ENCODE data around the gene ACVR1B.

DNA sequence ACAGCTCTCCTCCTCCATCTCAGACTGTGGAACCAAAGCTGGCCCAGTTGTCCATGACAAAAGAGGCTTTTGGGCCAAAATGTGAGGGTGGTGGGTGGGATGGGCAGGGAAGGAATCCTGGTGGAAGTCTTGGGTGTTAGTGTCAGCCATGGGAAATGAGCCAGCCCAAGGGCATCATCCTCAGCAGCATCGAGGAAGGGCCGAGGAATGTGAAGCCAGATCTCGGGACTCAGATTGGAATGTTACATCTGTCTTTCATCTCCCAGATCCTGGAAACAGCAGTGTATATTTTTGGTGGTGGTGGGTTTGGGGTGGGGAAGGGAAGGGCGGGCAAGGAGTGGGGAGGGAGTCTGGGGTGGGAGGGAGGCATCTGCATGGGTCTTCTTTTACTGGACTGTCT lies 43.5 kb downstream of the ACVR1B start:
- TF ChIP-seq, protein P1, sequence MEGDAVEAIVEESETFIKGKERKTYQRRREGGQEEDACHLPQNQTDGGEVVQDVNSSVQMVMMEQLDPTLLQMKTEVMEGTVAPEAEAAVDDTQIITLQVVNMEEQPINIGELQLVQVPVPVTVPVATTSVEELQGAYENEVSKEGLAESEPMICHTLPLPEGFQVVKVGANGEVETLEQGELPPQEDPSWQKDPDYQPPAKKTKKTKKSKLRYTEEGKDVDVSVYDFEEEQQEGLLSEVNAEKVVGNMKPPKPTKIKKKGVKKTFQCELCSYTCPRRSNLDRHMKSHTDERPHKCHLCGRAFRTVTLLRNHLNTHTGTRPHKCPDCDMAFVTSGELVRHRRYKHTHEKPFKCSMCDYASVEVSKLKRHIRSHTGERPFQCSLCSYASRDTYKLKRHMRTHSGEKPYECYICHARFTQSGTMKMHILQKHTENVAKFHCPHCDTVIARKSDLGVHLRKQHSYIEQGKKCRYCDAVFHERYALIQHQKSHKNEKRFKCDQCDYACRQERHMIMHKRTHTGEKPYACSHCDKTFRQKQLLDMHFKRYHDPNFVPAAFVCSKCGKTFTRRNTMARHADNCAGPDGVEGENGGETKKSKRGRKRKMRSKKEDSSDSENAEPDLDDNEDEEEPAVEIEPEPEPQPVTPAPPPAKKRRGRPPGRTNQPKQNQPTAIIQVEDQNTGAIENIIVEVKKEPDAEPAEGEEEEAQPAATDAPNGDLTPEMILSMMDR (IDR thresholded peaks at IDR 0.05; ENCODE audit: low read depth, low read length): no peak
- TF ChIP-seq POLR2A (IDR thresholded peaks at IDR 0.05; ENCODE audit: extremely low read depth, insufficient read length): no peak
- TF ChIP-seq, protein P2, sequence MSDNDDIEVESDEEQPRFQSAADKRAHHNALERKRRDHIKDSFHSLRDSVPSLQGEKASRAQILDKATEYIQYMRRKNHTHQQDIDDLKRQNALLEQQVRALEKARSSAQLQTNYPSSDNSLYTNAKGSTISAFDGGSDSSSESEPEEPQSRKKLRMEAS (IDR thresholded peaks at IDR 0.05; ENCODE audit: low read depth, low read length): no peak
